Epidermal melanocyte (primary cell): ENCODE results near the gene CLASRP.
"Not testable (repeated sequence)": the region's sequence is repeated elsewhere in the genome, so short reads cannot be mapped to it uniquely, and the experiment has no call there.

ENCODE experiments used
- DNase-seq: peaks from one replicate; pipeline ENCODE4 v3.0.0; 2011; ENCODE audit warnings: low spot score; ENCODE audit not compliant: insufficient read length

CLASRP gene

GRCh38 chr19:45038931-45039893 lies at the start of gene CLASRP:
Gene CLASRP, plus strand, starts transcription at chr19:45039045. Its CDS starts 1,168 bp downstream, at chr19:45040213.
- peak; percentile 80 for DNase-seq

GRCh38 chr19:44990459-44990858 lies 48.4 kb upstream of the CLASRP start:
- no peak for DNase-seq

- no peak for DNase-seq
Observed at GRCh38 chr19:44990966-44991365, 47.9 kb upstream of the CLASRP start.

- DNase-seq, result no peak
Observed at GRCh38 chr19:44992336-44993163, 46.3 kb upstream of the CLASRP start.

GRCh38 chr19:44993526-44993925 lies 45.3 kb upstream of the CLASRP start:
- no peak for DNase-seq

- no peak for DNase-seq
Observed at GRCh38 chr19:44993926-44994537, 44.8 kb upstream of the CLASRP start.

- DNase-seq, result no peak
Observed at GRCh38 chr19:44998025-44998424, 40.8 kb upstream of the CLASRP start.

- DNase-seq, result not testable (repeated sequence)
Observed at GRCh38 chr19:44999131-44999925, 39.5 kb upstream of the CLASRP start.

- DNase-seq, result not testable (repeated sequence)
Observed at GRCh38 chr19:45000665-45001064, 38.2 kb upstream of the CLASRP start.

- DNase-seq, result peak; percentile 99
Observed at GRCh38 chr19:45001087-45001739, 37.6 kb upstream of the CLASRP start, which contains the start of gene RELB. Gene RELB, plus strand, starts transcription at chr19:45001464. Its CDS starts 116 bp downstream, at chr19:45001580.

- DNase-seq, result no peak
Observed at GRCh38 chr19:45003485-45003884, 35.4 kb upstream of the CLASRP start.

GRCh38 chr19:45005787-45006186 lies 33.1 kb upstream of the CLASRP start:
- DNase-seq, result no peak

GRCh38 chr19:45008552-45008951 lies 30.3 kb upstream of the CLASRP start:
- DNase-seq, result no peak

GRCh38 chr19:45009625-45010255 lies 29.1 kb upstream of the CLASRP start:
- no peak for DNase-seq

GRCh38 chr19:45010306-45010705 lies 28.5 kb upstream of the CLASRP start:
- DNase-seq, result no peak

GRCh38 chr19:45011959-45012358 lies 26.9 kb upstream of the CLASRP start:
- no peak for DNase-seq

- DNase-seq, result peak; percentile 96
Observed at GRCh38 chr19:45016388-45017314, 22.2 kb upstream of the CLASRP start.

- DNase-seq, result no peak
Observed at GRCh38 chr19:45019187-45019586, 19.7 kb upstream of the CLASRP start.

- DNase-seq, result no peak
Observed at GRCh38 chr19:45020071-45020470, 18.8 kb upstream of the CLASRP start.
